ENCODE results near the gene LDB3.

DNA sequence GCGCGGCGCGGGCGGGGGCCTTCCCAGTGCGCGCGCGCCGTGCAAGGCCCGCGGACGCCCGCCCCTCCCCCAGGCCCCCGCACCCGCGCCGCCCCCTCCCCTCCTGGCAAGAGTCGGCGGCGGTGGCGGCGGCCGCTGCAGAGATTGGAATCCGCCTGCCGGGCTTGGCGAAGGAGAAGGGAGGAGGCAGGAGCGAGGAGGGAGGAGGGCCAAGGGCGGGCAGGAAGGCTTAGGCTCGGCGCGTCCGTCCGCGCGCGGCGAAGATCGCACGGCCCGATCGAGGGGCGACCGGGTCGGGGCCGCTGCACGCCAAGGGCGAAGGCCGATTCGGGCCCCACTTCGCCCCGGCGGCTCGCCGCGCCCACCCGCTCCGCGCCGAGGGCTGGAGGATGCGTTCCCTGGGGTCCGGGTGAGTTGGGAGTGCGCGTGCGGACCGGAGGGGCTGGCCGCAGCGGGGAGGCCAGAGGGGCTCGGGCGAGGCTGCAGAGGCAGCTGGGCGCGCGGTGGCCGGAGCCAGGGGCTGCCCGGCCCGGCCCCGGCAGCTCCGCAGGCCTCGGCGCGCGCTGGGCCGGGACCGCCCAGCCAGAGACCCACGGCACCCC is 88.3 kb downstream of the LDB3 start, which contains the start of gene BMPR1A:
- peak; percentile 51 to 83 (median 80) for TF ChIP-seq POLR2AphosphoS5 (IDR thresholded peaks at IDR 0.05)
- no peak for TF ChIP-seq POLR2A (IDR thresholded peaks at IDR 0.05)
- TF ChIP-seq, protein P1, sequence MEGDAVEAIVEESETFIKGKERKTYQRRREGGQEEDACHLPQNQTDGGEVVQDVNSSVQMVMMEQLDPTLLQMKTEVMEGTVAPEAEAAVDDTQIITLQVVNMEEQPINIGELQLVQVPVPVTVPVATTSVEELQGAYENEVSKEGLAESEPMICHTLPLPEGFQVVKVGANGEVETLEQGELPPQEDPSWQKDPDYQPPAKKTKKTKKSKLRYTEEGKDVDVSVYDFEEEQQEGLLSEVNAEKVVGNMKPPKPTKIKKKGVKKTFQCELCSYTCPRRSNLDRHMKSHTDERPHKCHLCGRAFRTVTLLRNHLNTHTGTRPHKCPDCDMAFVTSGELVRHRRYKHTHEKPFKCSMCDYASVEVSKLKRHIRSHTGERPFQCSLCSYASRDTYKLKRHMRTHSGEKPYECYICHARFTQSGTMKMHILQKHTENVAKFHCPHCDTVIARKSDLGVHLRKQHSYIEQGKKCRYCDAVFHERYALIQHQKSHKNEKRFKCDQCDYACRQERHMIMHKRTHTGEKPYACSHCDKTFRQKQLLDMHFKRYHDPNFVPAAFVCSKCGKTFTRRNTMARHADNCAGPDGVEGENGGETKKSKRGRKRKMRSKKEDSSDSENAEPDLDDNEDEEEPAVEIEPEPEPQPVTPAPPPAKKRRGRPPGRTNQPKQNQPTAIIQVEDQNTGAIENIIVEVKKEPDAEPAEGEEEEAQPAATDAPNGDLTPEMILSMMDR (IDR thresholded peaks at IDR 0.05): no peak
- no peak for TF ChIP-seq EP300 (IDR thresholded peaks at IDR 0.05; ENCODE audit: low read depth)
